Calu3 (cell line): ENCODE data around the gene IFNA13. TPM values are rescaled to one million over a fixed set of nuclear protein-coding genes. Genes with fewer than 3 reads are reported as not detected.
A peak's percentile ranks its signal among the peaks of the same experiment; 100 is the strongest.

Experiments
- Bru-seq: library from RNA; stranded (reverse); fragments of 400-500 nt; gene quantifications from one replicate; lab custom pipeline; 2021; lab: Mats Ljungman, UMichigan
- BruChase-seq, 2 experiments: library from RNA; stranded (reverse); fragments of 400-500 nt; gene quantifications; one replicate each; lab custom pipeline; 2021; lab: Mats Ljungman, UMichigan
- BruUV-seq: library from RNA; stranded (reverse); fragments of 400-500 nt; replicated peaks from 2 replicates; lab custom pipeline; 2021; lab: Mats Ljungman, UMichigan
- CTCF ChIA-PET: fragments of 300-600 bp; sonication (Branson Sonifier 250); formaldehyde crosslinking; loops from one replicate; lab custom pipeline; 2022; ENCODE audit warnings: antibody characterized with exemption; lab: Charles Lee
- DNase-seq: peaks from one replicate; pipeline ENCODE4 v3.0.0; 2022
- H3K27ac Mint-ChIP-seq: one replicate; pipeline ENCODE4 v1.8.0; 2022; ENCODE audit warnings: mixed read lengths; ENCODE audit not compliant: unreplicated experiment
- H3K27me3 Mint-ChIP-seq: one replicate; pipeline ENCODE4 v1.8.0; 2022; ENCODE audit warnings: mixed read lengths; ENCODE audit not compliant: unreplicated experiment
- H3K36me3 Mint-ChIP-seq: one replicate; pipeline ENCODE4 v1.8.0; 2022; ENCODE audit warnings: mild to moderate bottlenecking, moderate library complexity, mixed read lengths; ENCODE audit not compliant: insufficient read depth, unreplicated experiment
- H3K4me1 Mint-ChIP-seq: one replicate; pipeline ENCODE4 v1.8.0; 2022; ENCODE audit warnings: mild to moderate bottlenecking, low read depth, mixed read lengths; ENCODE audit not compliant: unreplicated experiment
- H3K4me3 Mint-ChIP-seq: one replicate; pipeline ENCODE4 v1.8.0; 2022; ENCODE audit warnings: mild to moderate bottlenecking, low read depth, moderate library complexity, mixed read lengths; ENCODE audit not compliant: unreplicated experiment
- H3K9me3 Mint-ChIP-seq: one replicate; pipeline ENCODE4 v1.8.0; 2022; ENCODE audit warnings: low read depth, mixed read lengths; ENCODE audit not compliant: unreplicated experiment
- intact Hi-C: fragments of 100-400 bp; cut with micrococcal nuclease; formaldehyde crosslinking; loops from one replicate; pipeline ENCODE4 v1.10.0; 2022; ENCODE audit not compliant: unreplicated experiment
- long read RNA-seq: library from polyadenylated mRNA; stranded (forward); transcript quantifications from one replicate; pipeline ENCODE4 v2.0.0, GENCODE V29; 2022
- total RNA-seq: library from RNA; stranded (reverse); gene quantifications from 2 replicates; pipeline ENCODE4 v1.2.3, GENCODE V29; 2022
- TF ChIP-seq, protein P1 (sequence below): fragments of 200-600 bp; IDR thresholded peaks from one replicate; pipeline ENCODE4 v1.8.0; 2022; ENCODE audit warnings: antibody characterized with exemption; ENCODE audit not compliant: unreplicated experiment

The IFNA13 gene
- not detected in 2 replicates for total RNA-seq
- Bru-seq, nascent RNA: not detected
- not detected for BruChase-seq, experiment 1, labeled RNA remaining after a 6-hour chase
- BruChase-seq, experiment 2, labeled RNA remaining after a 2-hour chase: not detected
- long read RNA-seq: 0 reads

DNA sequence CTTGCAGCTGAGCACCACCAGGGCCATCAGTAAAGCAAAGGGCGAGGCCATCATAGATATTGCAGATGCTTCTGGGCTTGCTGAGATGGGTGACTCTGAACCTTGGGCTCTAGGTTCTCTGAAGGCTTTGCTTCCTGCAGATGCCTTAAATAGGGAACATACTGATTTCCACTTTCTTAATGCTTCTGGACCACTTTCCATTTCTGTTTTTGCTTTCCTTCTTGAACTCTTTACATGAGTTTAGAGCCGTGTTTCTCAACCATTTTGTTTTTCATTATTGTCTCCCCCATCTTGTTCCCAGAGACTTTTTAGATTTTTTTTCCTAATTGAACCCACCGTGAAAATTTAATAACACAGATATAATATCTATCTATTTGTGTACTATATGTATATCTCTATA lies at the start of gene IFNA13:
IFNA13 (minus strand) TSS at position 101 of the 400 bp plus-strand sequence; CDS start at position 54, 47 bp downstream.
- Mint-ChIP-seq H3K36me3 (no peaks in the 10 kb centered on the region), H3K4me3 (no peak within 1 kb of the TSS), H3K4me1 (no peaks in the 10 kb centered on the region), H3K27ac (no peak within 1 kb of the TSS), H3K9me3 (no peaks in the 10 kb centered on the region), H3K27me3 (peaks cover 13% of the 10 kb centered on the region)
- no peak for DNase-seq
- intact Hi-C loops: no loop called here
- TF ChIP-seq, protein P1, sequence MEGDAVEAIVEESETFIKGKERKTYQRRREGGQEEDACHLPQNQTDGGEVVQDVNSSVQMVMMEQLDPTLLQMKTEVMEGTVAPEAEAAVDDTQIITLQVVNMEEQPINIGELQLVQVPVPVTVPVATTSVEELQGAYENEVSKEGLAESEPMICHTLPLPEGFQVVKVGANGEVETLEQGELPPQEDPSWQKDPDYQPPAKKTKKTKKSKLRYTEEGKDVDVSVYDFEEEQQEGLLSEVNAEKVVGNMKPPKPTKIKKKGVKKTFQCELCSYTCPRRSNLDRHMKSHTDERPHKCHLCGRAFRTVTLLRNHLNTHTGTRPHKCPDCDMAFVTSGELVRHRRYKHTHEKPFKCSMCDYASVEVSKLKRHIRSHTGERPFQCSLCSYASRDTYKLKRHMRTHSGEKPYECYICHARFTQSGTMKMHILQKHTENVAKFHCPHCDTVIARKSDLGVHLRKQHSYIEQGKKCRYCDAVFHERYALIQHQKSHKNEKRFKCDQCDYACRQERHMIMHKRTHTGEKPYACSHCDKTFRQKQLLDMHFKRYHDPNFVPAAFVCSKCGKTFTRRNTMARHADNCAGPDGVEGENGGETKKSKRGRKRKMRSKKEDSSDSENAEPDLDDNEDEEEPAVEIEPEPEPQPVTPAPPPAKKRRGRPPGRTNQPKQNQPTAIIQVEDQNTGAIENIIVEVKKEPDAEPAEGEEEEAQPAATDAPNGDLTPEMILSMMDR: no peak
- no TSS peak for BruUV-seq
- CTCF ChIA-PET: no interaction called here

DNA sequence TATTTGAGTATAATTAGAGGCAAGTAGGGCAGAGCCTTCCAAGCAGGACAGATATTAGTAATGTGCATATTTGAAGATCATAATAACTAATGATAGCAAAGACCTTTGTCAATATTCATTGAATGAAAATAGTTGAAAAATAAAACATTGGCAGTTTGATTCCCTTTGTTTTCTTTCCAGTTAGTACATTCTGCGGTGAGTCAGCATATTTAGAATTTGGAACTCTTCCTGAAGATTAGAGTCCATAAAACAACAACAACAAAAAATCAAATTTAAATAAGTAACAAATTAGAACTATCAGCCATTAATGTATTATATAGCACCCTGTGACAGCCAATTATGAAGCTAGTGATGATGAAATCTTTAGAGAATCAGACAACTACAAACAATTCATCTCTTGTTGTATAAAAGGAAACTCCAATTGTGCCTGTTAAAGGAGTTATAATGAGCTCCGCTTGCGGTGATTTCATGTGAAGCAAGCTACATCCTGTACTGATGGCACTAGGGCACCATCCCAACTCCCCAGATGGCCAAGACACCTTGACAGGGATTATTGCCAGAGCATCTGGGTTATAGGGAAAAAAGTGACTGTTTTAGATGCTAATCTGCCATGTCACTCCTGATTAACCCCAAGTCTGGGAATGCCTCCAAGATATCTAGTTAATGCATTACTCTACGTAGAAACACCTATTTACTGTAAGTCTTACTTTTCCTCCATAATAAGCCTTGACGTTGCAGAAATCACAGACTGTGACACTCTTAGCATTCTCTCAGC lies 47.8 kb upstream of the IFNA13 start:
- Mint-ChIP-seq H3K9me3 (no peaks in the 10 kb centered on the region), H3K27ac (peak overlapping the region; percentile 69), H3K36me3 (no peaks in the 10 kb centered on the region), H3K4me1 (peaks cover 37% of the 10 kb centered on the region), H3K27me3 (no peaks in the 10 kb centered on the region), H3K4me3 (no peak overlapping the region)
- CTCF ChIA-PET: interaction anchor here (1.4 kb wide), 1 partner anchor 19 kb away, joined by 5 read pairs; no protein-coding TSS in a partner anchor
- no TSS peak for BruUV-seq
- DNase-seq: peak; percentile 18
- TF ChIP-seq, protein P1: no peak
- intact Hi-C loops: no loop called here

DNA sequence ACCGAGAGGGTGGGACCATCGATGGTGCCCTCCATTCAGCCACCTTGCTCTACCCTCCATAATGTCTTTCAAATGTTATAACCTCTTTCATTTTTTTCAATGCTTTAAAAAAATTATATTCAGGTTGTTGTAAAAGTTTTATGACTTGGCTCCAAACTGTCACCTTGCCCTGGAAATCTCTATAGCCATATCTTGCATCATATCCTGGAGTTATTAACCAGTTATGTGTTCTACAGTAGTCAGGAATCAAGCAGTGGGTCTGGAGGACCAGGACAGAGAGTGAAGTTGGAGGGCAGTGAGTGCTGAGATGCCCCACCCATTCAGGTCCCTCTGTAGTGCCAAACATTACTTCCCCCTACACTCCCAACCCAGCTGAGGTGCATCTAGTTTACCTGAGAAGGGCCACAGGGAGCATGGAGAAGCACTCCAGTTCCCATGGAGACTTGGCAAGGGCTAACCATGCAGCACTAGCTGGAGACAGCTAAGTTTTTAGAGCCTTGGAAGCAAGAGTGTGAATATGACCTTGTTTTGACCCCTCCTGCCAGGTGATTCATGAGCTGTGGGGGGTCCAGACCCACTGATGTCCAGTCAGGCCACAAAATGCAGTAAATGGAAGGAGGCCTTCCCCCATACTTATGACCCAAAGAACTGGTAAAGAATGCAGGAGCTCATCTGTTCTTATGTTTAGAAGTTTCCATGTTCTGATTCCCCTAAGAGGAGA lies 46.5 kb upstream of the IFNA13 start:
- CTCF ChIA-PET: no interaction called here
- Mint-ChIP-seq H3K4me1 (peaks cover 37% of the 10 kb centered on the region), H3K27ac (no peak overlapping the region), H3K9me3 (no peaks in the 10 kb centered on the region), H3K27me3 (no peaks in the 10 kb centered on the region), H3K36me3 (no peaks in the 10 kb centered on the region), H3K4me3 (no peak overlapping the region)
- TF ChIP-seq, protein P1: no peak
- BruUV-seq: no TSS peak
- DNase-seq: no peak
- intact Hi-C loops: no loop called here

DNA sequence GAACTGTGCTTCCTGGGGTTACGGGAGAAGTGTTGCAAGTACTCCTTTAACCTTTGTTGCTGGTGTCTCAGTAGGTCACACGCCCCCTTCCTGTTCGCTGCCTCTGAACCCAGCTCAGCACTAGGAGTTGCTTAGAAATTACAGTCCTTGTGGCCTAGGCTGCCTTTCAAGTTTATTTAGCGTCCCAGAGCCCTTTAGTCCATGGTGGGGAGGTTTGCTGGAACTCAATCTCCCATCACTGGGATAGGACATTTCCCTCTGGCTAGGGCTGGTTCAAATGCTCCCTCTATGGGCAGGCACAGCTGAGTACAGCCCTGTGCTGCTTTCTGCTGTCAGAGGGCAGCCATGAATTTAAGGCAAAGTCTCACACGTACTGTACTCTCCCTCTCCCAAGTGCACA lies 45.8 kb upstream of the IFNA13 start:
- no peaks in the 10 kb centered on the region for H3K27me3 Mint-ChIP-seq
- no peaks in the 10 kb centered on the region for H3K9me3 Mint-ChIP-seq
- no peak overlapping the region for H3K27ac Mint-ChIP-seq
- no peak for DNase-seq
- TF ChIP-seq, protein P1: peak; percentile 10
- CTCF ChIA-PET: no interaction called here
- peaks cover 37% of the 10 kb centered on the region for H3K4me1 Mint-ChIP-seq
- no TSS peak for BruUV-seq
- H3K36me3 Mint-ChIP-seq: no peaks in the 10 kb centered on the region
- no peak overlapping the region for H3K4me3 Mint-ChIP-seq
- intact Hi-C loops: no loop called here
